Stimulated activated CD8-positive, alpha-beta memory T cell treated with anti-CD3 and anti-CD28 coated beads, Interleukin-12 subunit alpha, Interleukin-12 subunit beta, amount 100 ng/mL, for 24 hours (primary cell): Measurements from ENCODE around the gene DNAH14.

Source experiments
- DNase-seq: peaks from one replicate; pipeline ENCODE4 v3.0.0-alpha.2; 2020; ENCODE audit errors: extremely low read depth

DNAH14 gene

GRCh38 chr1:225406976-225407725 is 477.7 kb downstream of the DNAH14 start:
- no peak for DNase-seq

DNA sequence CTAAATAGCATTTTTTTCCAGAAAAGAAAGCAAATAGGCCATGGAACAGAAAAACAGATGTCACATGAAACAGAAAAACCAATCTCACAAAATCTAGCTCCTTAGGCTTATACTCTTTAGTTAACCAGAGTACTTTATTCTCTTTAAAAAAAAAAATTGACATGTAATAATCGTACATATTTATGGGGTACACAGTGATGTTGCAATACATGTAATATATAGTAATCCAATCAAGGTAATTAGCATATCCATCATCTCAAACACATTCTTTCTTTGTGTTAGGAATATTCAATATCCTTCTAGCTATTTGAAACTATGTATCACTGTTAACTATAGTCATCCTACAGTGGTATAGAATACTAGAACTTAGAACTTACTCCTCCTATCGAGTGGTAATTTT is 478.3 kb downstream of the DNAH14 start:
- no peak for DNase-seq

GRCh38 chr1:225408249-225408648 is 478.8 kb downstream of the DNAH14 start:
- DNase-seq: no peak

GRCh38 chr1:225409051-225409450 is 479.6 kb downstream of the DNAH14 start:
- DNase-seq: no peak

DNA sequence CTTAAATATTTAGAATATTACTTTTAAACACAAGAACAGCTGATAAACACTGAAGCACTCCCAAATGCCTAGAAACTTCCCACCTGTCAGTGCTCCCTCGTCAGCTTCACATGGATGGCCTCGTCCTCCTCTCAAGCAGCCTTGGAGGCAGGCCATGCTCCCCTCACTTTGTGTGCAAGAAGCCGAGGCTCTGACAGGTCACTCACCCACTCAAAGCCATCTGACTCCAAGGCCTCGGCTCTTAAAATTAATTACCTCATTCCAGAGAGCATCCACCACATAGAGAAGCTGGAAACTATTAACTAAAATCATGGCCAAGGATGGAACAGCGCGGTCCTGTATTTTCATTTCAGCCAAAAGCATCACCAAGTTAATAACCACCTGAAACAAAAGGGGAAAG is 480.6 kb downstream of the DNAH14 start:
- DNase-seq: no peak

DNA sequence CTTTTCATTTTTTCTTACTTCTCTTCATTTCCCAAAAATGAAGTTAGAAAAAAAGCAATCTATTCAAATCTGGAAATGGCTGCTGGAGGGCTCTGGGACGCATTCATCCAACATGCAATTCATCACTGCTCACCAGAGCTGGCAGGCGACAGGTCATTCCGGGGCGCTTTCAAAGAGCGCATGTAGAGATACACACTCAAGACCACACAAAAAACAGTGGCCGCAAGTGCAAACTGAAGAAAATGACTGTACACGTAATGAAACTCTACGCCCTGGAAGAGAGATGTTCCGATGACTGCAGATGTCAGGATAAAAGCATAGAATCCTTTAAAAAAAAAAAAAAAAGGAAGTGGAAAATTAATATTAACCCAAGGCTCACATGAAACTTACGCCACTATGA is 482.8 kb downstream of the DNAH14 start:
- DNase-seq: no peak

GRCh38 chr1:225412803-225413351 is 483.4 kb downstream of the DNAH14 start:
- no peak for DNase-seq

- no peak for DNase-seq
These were observed 484.4 kb downstream of the DNAH14 start for GRCh38 chr1:225413708-225414375.

DNA sequence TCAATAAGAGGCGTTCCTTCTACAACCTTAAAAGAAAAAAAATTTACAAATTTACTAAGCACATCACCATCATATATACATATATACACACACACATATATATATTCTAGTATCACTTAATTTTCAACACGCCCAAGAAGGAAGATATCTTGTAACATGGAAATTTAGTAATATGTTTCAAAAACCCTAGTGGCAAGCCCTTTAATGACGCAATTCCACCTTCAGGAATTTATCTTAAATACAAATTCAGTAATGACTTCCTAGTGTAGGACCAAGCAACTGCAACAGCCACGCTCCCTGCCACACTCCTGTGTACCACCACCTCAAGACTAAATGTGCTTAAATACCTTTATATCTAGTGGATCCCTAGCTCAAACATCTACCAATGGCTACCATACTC is 485.8 kb downstream of the DNAH14 start:
- DNase-seq: no peak

- DNase-seq: no peak
These were observed 486.7 kb downstream of the DNAH14 start for GRCh38 chr1:225415967-225416745.

DNA sequence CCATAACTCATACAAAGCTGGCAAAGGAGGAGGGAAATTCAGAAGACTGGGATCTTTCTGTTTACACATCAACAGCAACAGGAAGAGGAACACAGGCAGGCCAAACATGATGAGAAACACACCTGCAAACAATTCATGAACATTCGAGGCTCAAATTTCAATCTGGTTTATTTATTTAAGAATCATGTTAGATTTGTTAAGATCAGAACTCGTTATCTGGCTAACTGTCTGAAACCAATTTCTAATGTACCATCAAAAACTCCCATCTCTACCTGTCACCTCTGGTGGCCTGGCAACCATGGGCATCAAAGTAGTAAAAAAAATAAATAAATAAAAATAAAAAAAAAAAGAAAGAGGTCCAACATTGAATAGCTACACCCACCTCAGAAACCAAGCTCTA is 488.6 kb downstream of the DNAH14 start:
- DNase-seq: no peak

- no peak for DNase-seq
These were observed 489.1 kb downstream of the DNAH14 start for GRCh38 chr1:225418598-225418997.

DNA sequence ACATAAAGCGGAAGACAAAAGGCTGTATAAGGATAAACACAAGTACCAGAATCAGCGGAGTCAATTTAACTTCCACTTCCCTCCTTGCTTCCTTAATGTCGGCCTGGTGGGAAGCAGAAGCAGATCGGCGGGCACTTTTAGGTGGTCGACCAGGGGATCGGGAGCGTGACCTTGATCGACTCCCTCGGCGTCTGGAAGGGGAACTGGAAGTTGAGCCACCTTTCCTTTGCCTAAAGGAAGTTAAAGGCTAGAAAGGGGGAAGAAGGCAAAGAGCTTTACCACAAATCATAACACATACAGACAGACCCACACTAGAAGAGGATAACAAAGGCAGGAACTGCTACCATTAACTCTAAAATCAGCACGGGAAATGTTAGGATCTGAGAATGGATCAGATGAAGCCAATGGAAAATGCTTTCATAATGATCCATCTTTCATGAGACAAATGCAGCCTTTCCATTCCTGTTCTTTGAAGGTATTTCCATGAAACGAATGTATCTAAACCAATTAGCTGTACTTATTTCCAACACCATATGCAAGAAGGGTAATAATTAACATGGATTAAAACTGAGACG is 492.6 kb downstream of the DNAH14 start:
- DNase-seq: no peak

GRCh38 chr1:225422795-225423517 is 493.5 kb downstream of the DNAH14 start:
- DNase-seq: no peak

- DNase-seq: no peak
These were observed 494.0 kb downstream of the DNAH14 start for GRCh38 chr1:225423518-225423855.

- DNase-seq: no peak
These were observed 495.2 kb downstream of the DNAH14 start for GRCh38 chr1:225424562-225425200.

- no peak for DNase-seq
These were observed 495.8 kb downstream of the DNAH14 start for GRCh38 chr1:225425201-225425786.

DNA sequence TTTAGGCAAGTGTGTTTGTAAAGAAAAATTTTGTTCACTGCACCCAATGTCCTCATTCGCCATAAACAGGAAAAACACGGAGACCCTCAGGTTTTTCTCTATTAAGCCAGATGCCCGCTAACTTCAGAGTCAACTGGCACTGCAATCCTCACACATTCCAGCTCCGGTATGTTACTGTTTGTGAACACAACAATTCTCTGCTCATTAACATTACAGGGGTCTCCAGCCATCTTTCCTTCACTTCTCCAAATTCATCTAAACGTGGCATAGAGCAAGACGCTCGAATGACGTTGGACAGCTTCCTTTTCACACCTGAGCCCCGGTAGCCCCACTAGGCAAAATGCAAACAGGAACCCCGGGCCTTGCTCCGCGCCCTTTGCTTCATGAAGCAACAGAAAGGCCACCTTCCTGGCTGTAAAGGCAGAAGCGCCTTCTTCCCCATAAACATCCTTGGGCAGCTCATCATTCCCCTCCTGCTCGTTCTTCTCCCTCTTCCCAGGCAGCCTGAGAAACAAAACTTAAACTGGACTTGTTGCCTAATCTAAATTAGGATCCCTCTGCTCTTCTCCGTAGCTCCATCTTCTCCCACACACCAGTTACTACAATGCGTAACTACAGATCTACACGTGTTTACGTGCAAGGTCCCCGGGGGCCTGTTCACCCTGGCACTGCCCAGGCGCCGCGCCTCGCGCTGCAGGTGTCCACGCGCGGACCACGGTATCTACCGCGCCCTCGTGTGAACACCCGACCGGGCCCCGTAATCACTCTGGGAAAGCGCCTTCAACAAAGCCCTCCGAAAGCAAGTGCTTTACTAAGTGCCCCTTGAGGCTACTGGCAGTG is 497.1 kb downstream of the DNAH14 start:
- DNase-seq: no peak

GRCh38 chr1:225427235-225428067 is 498.0 kb downstream of the DNAH14 start, which contains the start of gene LBR:
TSS of gene LBR (minus strand) at chr1:225428038. CDS start at chr1:225424075, 3,963 bp downstream.
- DNase-seq: no peak
